Subcutaneous abdominal adipose tissue (tissue), 5 donors: Measurements from ENCODE around the gene ACOX1.

Experiments used
- H3K27ac ChIP-seq: one replicate; pipeline ENCODE4 v1.7.0; 2013; ENCODE audit warnings: low read depth, mild to moderate bottlenecking, inconsistent platforms, low read length, moderate library complexity
- H3K27me3 ChIP-seq, 5 donors: one replicate each; pipeline ENCODE4 v1.7.0; 2013; ENCODE audit warnings: low read length in 5 of 5, inconsistent platforms in 1 of 5; ENCODE audit not compliant: control insufficient read depth in 5 of 5, insufficient read depth in 4 of 5
- H3K36me3 ChIP-seq, 5 donors: one replicate each; pipeline ENCODE4 v1.7.0; 2013; ENCODE audit warnings: low read length in 5 of 5; ENCODE audit not compliant: control insufficient read depth in 5 of 5, insufficient read depth in 5 of 5
- H3K4me1 ChIP-seq, 5 donors: one replicate each; pipeline ENCODE4 v1.7.0; 2013; ENCODE audit warnings: low read length in 5 of 5, mild to moderate bottlenecking in 3 of 5, moderate library complexity in 1 of 5; ENCODE audit not compliant: control insufficient read depth in 5 of 5, insufficient read depth in 5 of 5
- H3K4me3 ChIP-seq, 5 donors: one replicate each; pipeline ENCODE4 v1.7.0; 2013; ENCODE audit warnings: low read length in 5 of 5, low read depth in 1 of 5
- H3K9ac ChIP-seq, 5 donors: one replicate each; pipeline ENCODE4 v1.7.0; 2013; ENCODE audit warnings: low read length in 5 of 5, mild to moderate bottlenecking in 4 of 5, moderate library complexity in 3 of 5
- H3K9me3 ChIP-seq, 5 donors: one replicate each; pipeline ENCODE4 v1.7.0; 2013; ENCODE audit warnings: low read length in 5 of 5; ENCODE audit not compliant: control insufficient read depth in 5 of 5
- donor health status: healthy.
- donor health status: healthy.
- donor health status: healthy.
- donor health status: healthy.
- donor health status: healthy.

The ACOX1 gene

DNA sequence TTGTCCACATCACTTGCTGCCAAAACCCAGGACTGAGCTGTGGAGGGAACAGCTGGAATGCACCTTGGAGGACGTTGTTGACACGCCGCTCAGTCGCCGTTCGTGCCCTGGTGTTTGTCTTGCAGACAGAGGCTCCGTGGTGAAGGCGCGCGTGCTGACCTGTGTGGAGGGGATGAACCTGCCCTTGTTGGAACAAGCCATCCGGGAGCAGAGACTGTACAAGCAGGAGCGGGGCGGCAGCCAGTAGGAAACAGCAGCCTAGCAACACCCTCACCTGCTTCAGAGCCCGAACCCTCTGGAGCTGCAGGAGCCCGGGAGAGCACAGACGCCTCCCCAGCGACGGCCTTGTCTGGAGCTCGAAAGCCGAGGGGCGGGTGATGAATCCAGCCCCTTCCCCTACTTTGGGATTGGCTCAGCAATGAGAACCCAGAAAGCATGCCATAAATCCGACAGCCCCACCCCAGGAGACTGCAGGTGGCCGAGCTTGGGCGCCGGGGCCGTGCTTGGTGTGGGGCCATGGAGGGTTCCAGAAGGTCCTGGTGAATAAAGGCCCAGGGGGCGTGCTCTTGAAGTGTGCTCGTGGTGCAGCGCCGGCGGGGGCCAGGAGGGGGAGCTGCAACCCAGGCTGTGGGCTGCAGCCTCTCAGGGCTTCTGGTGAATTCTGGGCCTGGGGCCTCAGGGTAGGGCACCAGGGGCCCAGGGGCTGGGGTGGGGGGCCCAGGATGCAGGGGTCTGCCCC is 21.2 kb upstream of the ACOX1 start:
- no peaks in the 10 kb centered on the region for H3K9me3 ChIP-seq
- H3K36me3 ChIP-seq, result peaks cover 0 to 25% (median 14%) of the 10 kb centered on the region in 5 donors
- no peaks in the 10 kb centered on the region for H3K27me3 ChIP-seq
- peaks cover 0 to 60% (median 44%) of the 10 kb centered on the region in 5 donors for H3K4me1 ChIP-seq
- H3K27ac ChIP-seq, result peak overlapping the region; percentile 37
- H3K9ac ChIP-seq, result peak overlapping the region in 1 of 5 donors; percentile 17
- H3K4me3 ChIP-seq, result no peak overlapping the region

DNA sequence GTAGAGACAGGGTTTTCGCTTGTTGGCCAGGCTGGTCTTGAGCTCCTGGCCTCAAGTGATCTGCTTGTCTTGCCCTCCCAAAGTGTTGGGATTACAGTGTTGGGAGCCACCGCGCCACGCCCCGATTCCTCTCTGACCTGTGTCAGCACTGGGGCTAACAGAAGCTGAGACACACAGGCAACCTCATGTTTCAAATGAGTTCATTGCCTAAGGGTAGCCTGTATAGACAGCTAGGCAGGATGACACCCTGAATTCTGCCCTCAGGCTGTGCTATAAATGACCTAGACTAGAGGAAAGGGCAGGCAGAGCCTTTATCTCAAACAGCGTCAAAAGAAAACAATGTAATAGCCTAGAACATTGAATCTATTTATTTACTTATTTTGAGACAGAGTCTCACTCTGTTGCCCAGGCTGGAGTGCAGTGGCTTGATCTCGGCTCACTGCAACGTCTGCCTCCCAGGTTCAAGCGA is 19.4 kb upstream of the ACOX1 start:
- no peaks in the 10 kb centered on the region for H3K27me3 ChIP-seq
- H3K9me3 ChIP-seq, result no peaks in the 10 kb centered on the region
- H3K36me3 ChIP-seq, result peaks cover 0 to 27% (median 16%) of the 10 kb centered on the region in 5 donors
- H3K27ac ChIP-seq, result peak overlapping the region; percentile 77
- peaks cover 0 to 45% (median 33%) of the 10 kb centered on the region in 5 donors for H3K4me1 ChIP-seq
- H3K4me3 ChIP-seq, result no peak overlapping the region
- peak overlapping the region in 2 of 5 donors; percentile 42 to 47 for H3K9ac ChIP-seq

DNA sequence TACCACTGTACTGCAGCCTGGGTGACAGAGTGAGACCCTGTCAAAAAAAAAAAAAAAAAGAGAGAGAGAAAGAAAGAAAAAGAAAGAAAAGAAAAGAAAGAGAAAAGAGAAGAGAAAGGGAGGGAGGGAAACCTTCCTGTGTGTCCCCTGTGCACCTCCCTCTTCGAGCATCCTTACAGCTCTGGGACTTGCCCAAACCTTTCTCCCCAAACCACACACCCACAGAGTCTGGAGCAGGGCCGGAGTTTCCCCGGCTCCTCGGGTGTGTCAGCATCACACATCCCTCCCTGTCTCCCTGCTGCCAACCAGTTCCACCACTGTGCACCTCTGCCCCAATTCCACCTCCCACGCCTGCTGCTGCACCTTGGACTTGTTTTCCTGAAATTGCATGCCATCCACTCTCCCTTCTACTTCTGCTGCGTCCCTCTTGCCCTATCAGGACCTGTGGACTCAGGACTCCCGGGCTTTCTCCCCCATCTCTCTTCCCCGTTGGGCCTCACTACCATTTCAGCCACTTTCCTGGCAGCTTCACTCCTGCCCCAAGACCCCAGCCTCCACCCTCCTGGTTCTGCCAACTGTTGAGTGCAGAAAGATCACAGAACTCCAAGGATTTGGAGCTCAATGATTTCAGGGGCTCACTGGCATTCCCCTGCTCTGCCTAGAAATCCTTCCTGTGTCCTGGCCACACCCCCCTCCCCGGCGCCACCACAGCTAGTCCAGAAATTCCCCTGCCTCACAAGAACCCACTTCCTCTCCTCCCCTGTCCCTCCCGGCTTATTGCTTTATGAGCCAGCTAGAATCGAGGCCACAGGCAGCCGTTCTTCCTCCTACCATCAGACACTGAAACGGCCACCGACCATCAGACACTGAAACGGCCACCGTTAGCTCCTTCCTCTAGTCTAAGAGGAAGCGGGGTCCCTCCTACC is 18.0 kb upstream of the ACOX1 start:
- H3K36me3 ChIP-seq, result peaks cover 0 to 26% (median 15%) of the 10 kb centered on the region in 5 donors
- peak overlapping the region; percentile 74 for H3K27ac ChIP-seq
- peak overlapping the region in 4 of 5 donors; percentile 38 to 52 (median 43) for H3K9ac ChIP-seq
- H3K9me3 ChIP-seq, result no peaks in the 10 kb centered on the region
- H3K4me1 ChIP-seq, result peaks cover 0 to 39% (median 28%) of the 10 kb centered on the region in 5 donors
- no peaks in the 10 kb centered on the region for H3K27me3 ChIP-seq
- H3K4me3 ChIP-seq, result peak overlapping the region in 1 of 5 donors; percentile 40

DNA sequence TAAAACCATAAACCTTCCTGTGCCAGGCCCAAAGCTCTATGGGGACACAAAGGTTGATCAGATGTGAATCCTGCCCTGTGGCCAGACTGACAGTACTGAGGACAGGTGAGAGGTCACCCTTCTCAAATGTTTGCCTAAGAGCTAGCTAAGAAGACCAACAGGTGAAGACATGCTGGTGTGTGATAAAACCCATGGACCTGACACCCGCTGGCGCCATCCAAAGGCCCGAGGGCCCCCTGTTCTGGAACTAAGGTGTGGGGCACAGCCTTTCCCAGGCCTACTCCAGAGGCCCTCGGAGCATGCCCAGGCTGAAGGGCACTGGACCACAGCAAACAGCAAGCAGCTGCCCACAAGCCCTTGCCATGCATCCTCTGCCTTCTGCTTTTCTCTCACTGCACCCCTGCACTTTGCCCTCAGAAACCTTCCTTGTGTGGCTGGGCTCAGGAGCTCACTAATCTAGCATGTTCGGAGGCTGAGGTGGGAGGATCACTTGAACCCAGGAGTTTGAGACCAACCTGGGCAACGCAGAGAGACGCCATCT is 16.5 kb upstream of the ACOX1 start:
- Histone ChIP-seq H3K27me3 (no peaks in the 10 kb centered on the region), H3K4me1 (peaks cover 0 to 33% (median 28%) of the 10 kb centered on the region in 5 donors)

DNA sequence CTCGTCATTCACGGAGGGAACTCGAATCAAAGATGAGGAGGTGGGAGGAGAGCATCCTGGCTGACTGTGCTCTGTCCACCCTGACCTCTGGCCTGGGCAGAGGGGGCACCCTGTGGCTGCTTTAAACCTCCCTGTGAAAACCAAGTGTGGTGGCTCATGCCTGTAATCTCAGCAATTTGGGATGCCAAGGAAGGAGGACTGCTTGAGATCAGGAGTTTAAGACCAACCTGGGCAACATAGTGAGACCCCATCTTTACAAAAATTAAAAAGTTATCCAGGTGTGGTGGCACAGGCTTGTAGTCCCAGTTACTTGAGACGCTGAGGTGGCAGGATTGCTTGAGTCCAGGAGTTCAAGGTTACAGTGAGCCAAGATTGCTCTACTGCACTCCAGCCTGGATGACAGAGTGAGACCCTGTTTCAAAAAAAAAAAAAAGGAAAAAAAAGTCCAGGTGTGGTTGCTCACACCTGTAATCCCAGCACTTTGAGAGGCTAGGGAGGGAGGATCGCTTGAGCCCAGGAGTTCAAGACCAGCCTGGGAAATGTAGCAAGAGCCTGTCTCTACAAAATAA is 15.9 kb upstream of the ACOX1 start:
- Histone ChIP-seq H3K36me3 (peaks cover 0 to 25% (median 17%) of the 10 kb centered on the region in 5 donors), H3K4me1 (peaks cover 0 to 27% (median 23%) of the 10 kb centered on the region in 5 donors), H3K27me3 (no peaks in the 10 kb centered on the region), H3K9me3 (no peaks in the 10 kb centered on the region), H3K9ac (no peak overlapping the region), H3K27ac (no peak overlapping the region), H3K4me3 (no peak overlapping the region)

More for the DNA sequence above, 16.5 kb upstream of the ACOX1 start:
- Histone ChIP-seq H3K4me3 (no peak overlapping the region), H3K9ac (no peak overlapping the region), H3K9me3 (no peaks in the 10 kb centered on the region), H3K27ac (no peak overlapping the region), H3K36me3 (peaks cover 0 to 30% (median 17%) of the 10 kb centered on the region in 5 donors)

DNA sequence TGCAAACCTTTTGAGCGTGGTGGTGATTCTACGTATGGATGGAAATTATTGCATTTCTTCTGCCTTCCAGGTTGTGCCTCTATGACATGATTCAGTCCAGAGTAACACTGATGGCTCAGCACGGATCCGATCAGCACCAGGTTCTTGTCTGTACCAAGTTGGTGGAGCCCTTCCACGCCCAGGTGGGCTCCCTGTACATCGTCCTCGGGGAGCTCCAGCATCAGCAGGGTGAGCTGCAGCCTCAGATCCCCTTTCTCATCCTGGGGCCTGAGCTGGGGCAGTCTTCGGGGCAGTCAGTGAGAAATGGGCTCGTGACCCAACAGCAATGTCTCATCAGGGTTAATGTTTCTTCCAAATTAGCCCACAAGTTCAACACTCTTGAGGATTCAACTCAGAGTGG is 12.4 kb upstream of the ACOX1 start:
- H3K9me3 ChIP-seq, result no peaks in the 10 kb centered on the region
- peaks cover 0 to 30% (median 16%) of the 10 kb centered on the region in 5 donors for H3K36me3 ChIP-seq
- peaks cover 0 to 4% (median 0%) of the 10 kb centered on the region in 5 donors for H3K4me1 ChIP-seq
- no peak overlapping the region for H3K27ac ChIP-seq
- H3K9ac ChIP-seq, result no peak overlapping the region
- no peaks in the 10 kb centered on the region for H3K27me3 ChIP-seq
- no peak overlapping the region for H3K4me3 ChIP-seq

DNA sequence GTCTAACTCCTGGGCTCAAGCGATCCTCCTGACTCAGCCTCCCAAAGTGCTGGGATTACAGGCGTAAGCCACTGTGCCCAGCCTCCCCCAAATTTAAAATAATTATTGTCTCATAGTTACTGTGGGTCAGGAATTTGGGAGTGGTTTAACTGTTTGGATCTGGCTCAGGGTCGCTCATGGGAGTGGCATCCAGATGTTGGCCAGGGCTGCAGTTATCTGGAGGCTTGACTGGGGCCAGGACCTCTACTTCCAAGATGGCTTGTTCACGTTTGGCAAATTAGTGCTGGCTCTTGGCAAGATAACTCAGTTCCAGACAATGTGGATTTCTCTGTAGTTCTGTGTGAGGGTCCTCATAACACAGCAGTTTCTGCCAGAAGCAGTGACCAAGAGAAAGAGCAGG is 8.1 kb upstream of the ACOX1 start:
- Histone ChIP-seq H3K9me3 (no peaks in the 10 kb centered on the region), H3K27me3 (no peaks in the 10 kb centered on the region), H3K27ac (no peak overlapping the region), H3K4me3 (no peak overlapping the region), H3K36me3 (peaks cover 0 to 15% (median 6%) of the 10 kb centered on the region in 5 donors), H3K9ac (no peak overlapping the region), H3K4me1 (peaks cover 0 to 30% (median 17%) of the 10 kb centered on the region in 5 donors)

DNA sequence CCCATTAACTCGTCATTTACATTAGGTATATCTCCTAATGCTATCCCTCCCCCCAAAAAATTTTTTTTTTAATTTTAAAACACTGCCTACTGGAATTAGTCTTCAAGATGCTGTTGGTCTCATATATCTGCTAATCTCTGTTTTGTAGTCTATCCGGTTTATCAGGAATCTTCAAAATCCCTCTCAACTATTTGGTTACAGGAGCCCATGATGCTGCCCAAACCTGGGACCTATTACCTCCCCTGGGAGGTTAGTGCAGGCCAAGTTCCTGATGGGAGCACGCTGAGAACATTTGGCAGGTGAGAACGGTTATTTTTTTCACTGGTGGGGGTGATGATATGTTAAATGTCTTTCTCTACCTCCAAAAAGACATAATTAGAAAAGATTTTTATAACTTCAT is 7.0 kb upstream of the ACOX1 start:
- Histone ChIP-seq H3K27ac (no peak overlapping the region), H3K36me3 (peaks cover 0 to 6% (median 0%) of the 10 kb centered on the region in 5 donors), H3K4me1 (peaks cover 0 to 39% (median 24%) of the 10 kb centered on the region in 5 donors), H3K9ac (no peak overlapping the region), H3K9me3 (no peaks in the 10 kb centered on the region), H3K27me3 (no peaks in the 10 kb centered on the region), H3K4me3 (no peak overlapping the region)

DNA sequence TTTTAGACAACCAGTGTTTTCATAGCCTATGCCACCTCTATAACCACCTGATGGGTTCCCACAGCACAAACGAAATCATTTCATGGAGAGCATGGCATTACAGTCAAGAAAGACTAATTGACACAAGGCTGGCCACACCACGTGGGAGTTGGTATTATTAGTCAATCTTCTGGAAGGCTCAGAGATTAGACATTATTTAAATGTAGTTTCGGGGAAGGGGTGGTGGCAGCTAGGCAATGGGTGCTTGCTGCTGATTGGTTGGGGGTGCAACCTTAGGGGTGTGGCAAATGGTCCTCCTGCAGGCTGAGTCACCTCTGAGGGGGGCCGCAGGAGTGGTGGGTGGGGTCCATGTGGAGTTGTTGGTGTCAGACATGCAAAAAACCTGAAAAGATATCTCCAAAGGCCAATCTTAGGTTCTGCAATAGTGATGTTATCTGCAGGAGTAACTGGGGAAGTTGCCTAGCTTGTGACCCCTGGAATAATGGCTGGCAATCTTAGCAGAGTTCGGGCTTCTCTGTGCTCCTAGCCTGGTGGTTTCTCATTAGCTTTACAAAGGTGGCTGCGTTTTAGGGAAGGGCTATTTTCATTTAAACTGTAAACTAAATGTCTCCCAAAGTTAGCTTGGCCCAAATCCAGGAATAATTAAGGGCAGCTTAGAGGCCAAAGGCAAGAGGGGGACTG is 4.7 kb upstream of the ACOX1 start:
- Histone ChIP-seq H3K27ac (peak overlapping the region; percentile 64), H3K4me1 (peaks cover 0 to 53% (median 40%) of the 10 kb centered on the region in 5 donors), H3K9ac (peak overlapping the region in 2 of 5 donors; percentile 52 to 70), H3K4me3 (no peak overlapping the region), H3K36me3 (peaks cover 0 to 6% (median 0%) of the 10 kb centered on the region in 5 donors), H3K9me3 (no peaks in the 10 kb centered on the region), H3K27me3 (no peaks in the 10 kb centered on the region)
